ENCODE data around the gene FKBP2. TPM values are rescaled to one million over a fixed set of nuclear protein-coding genes. Genes with fewer than 3 reads are reported as not detected.
A peak's percentile ranks its signal among the peaks of the same experiment; 100 is the strongest.

The FKBP2 gene
- total and polyA plus RNA-seq, 2 of the 13 experiments (the other 11 are each of a cell fraction or from before 2014, with no cell fraction given) = 30.1 to 53.3 TPM

- TF ChIP-seq, protein P1, sequence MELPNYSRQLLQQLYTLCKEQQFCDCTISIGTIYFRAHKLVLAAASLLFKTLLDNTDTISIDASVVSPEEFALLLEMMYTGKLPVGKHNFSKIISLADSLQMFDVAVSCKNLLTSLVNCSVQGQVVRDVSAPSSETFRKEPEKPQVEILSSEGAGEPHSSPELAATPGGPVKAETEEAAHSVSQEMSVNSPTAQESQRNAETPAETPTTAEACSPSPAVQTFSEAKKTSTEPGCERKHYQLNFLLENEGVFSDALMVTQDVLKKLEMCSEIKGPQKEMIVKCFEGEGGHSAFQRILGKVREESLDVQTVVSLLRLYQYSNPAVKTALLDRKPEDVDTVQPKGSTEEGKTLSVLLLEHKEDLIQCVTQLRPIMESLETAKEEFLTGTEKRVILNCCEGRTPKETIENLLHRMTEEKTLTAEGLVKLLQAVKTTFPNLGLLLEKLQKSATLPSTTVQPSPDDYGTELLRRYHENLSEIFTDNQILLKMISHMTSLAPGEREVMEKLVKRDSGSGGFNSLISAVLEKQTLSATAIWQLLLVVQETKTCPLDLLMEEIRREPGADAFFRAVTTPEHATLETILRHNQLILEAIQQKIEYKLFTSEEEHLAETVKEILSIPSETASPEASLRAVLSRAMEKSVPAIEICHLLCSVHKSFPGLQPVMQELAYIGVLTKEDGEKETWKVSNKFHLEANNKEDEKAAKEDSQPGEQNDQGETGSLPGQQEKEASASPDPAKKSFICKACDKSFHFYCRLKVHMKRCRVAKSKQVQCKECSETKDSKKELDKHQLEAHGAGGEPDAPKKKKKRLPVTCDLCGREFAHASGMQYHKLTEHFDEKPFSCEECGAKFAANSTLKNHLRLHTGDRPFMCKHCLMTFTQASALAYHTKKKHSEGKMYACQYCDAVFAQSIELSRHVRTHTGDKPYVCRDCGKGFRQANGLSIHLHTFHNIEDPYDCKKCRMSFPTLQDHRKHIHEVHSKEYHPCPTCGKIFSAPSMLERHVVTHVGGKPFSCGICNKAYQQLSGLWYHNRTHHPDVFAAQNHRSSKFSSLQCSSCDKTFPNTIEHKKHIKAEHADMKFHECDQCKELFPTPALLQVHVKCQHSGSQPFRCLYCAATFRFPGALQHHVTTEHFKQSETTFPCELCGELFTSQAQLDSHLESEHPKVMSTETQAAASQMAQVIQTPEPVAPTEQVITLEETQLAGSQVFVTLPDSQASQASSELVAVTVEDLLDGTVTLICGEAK (IDR thresholded peaks at IDR 0.05) = no peak
- TF ChIP-seq, protein P1 (CRISPR knock-in tag; IDR thresholded peaks at IDR 0.05) = no peak
- TF ChIP-seq ZNF274 (CRISPR knock-in tag; IDR thresholded peaks at IDR 0.05) (peak; percentile 74; the same call in 1 of the 2 replicates), TGIF2 (CRISPR knock-in tag; IDR thresholded peaks at IDR 0.05) (no peak), DMAP1 (CRISPR knock-in tag; IDR thresholded peaks at IDR 0.05) (no peak), ZNF572 (CRISPR knock-in tag; IDR thresholded peaks at IDR 0.05) (no peak), SP5 (CRISPR knock-in tag; IDR thresholded peaks at IDR 0.05; ENCODE audit: borderline replicate concordance, low read depth) (peak; percentile 88), DR1 (CRISPR knock-in tag; IDR thresholded peaks at IDR 0.05) (no peak), POGZ (CRISPR knock-in tag; IDR thresholded peaks at IDR 0.05) (no peak), ZNF740 (CRISPR knock-in tag; IDR thresholded peaks at IDR 0.05) (peak; percentile 32; the same call in 1 of the 2 replicates), PLSCR1 (CRISPR knock-in tag; IDR thresholded peaks at IDR 0.05; ENCODE audit: borderline replicate concordance) (no peak), FOXK2 (IDR thresholded peaks at IDR 0.05) (no peak), EEA1 (CRISPR knock-in tag; IDR thresholded peaks at IDR 0.05; ENCODE audit: borderline replicate concordance) (0 out of 2 replicates have a peak, but pooled peaks have one; percentile 32), ZNF710 (CRISPR knock-in tag; IDR thresholded peaks at IDR 0.05; ENCODE audit: borderline replicate concordance) (peak; percentile 54; the same call in 1 of the 2 replicates), ZSCAN29 (CRISPR knock-in tag; conservative IDR thresholded peaks at IDR 0.05) (no peak)
- TF ChIP-seq, protein P2, sequence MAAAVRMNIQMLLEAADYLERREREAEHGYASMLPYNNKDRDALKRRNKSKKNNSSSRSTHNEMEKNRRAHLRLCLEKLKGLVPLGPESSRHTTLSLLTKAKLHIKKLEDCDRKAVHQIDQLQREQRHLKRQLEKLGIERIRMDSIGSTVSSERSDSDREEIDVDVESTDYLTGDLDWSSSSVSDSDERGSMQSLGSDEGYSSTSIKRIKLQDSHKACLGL (CRISPR knock-in tag; IDR thresholded peaks at IDR 0.05) = peak; percentile 58; the same call in 1 of the 2 replicates
These were observed 6.1 kb upstream of the FKBP2 start (continued) for GRCh38 chr11:64234647-64235379.

All from HepG2 (cell line).